ENCODE measurements around the gene PI4KB. TPM values are rescaled to one million over a fixed set of nuclear protein-coding genes. Genes with fewer than 3 reads are reported as not detected.

The PI4KB gene
- total RNA-seq, 1 experiment from 2014 or later: 52.7 TPM

GRCh38 chr1:151282883-151283725 lies 44.1 kb downstream of the PI4KB start:
- no peak for TF ChIP-seq CTCF (IDR thresholded peaks at IDR 0.05; ENCODE audit: insufficient read depth in 1 of 2, low read depth in 1 of 2, low read length in 1 of 2, severe bottlenecking in 1 of 2, unreplicated experiment in 1 of 2)
- intact Hi-C loops (cut with micrococcal nuclease; ENCODE audit: unreplicated experiment): loop anchor here (5.0 kb wide), 2 partner anchors 64 to 229 kb away; partner anchors contain the start of genes CGN and RFX5
- no peaks in the 10 kb centered on the region for H3K9me3 ChIP-seq
- no peak for DNase-seq
- Mint-ChIP-seq H3K9me3 (ENCODE audit: unreplicated experiment) (no peaks in the 10 kb centered on the region), H3K36me3 (ENCODE audit: insufficient read depth, unreplicated experiment) (peaks cover 46% of the 10 kb centered on the region), H3K4me1 (ENCODE audit: low read depth, unreplicated experiment) (peaks cover 6% of the 10 kb centered on the region), H3K27me3 (ENCODE audit: insufficient read depth, unreplicated experiment) (no peaks in the 10 kb centered on the region), H3K4me3 (ENCODE audit: unreplicated experiment) (peak overlapping the region; percentile 88), H3K27ac (ENCODE audit: unreplicated experiment) (peak overlapping the region; percentile 85)
- H3K27me3 ChIP-seq (replicated peaks; ENCODE audit: control insufficient read depth, insufficient read depth, low read length): no peaks in the 10 kb centered on the region
- H3K36me3 ChIP-seq (ENCODE audit: control insufficient read depth, insufficient read depth, low read length): peaks cover 4% of the 10 kb centered on the region
- 0 out of 2 replicates have a peak, but pooled peaks cover 4% of the 10 kb centered on the region for H3K4me1 ChIP-seq
- peak overlapping the region; percentile 74 for H3K4me3 ChIP-seq (ENCODE audit: low read depth, low read length)
- ChIA-PET CTCF (interaction anchor here (0.5 to 1.5 kb wide), 4 partner anchors 14 to 58 kb away, joined by 3 read pairs; partner anchors contain the start of gene PSMD4), POLR2A (interaction anchor here (0.5 kb wide), 1 partner anchor 93 kb away, joined by 3 read pairs; no protein-coding TSS in a partner anchor)
- no TSS peak for BruUV-seq (replicated peaks)

GRCh38 chr1:151281969-151282882 lies 45.0 kb downstream of the PI4KB start, which contains the start of gene ZNF687:
Gene ZNF687, plus strand, starts transcription at chr1:151282299. Its CDS starts 3,993 bp downstream, at chr1:151286292.
- no peaks in the 10 kb centered on the region for H3K9me3 Mint-ChIP-seq (ENCODE audit: unreplicated experiment)
- Histone ChIP-seq H3K36me3 (ENCODE audit: control insufficient read depth, insufficient read depth, low read length) (peaks cover 2% of the 10 kb centered on the region; the same call in 1 of the 2 replicates), H3K27me3 (replicated peaks; ENCODE audit: control insufficient read depth, insufficient read depth, low read length) (no peaks in the 10 kb centered on the region), H3K4me3 (ENCODE audit: low read depth, low read length) (peak within 1 kb of the TSS; percentile 74), H3K9me3 (no peaks in the 10 kb centered on the region), H3K4me1 (0 out of 2 replicates have a peak, but pooled peaks cover 4% of the 10 kb centered on the region)
- H3K27me3 Mint-ChIP-seq (ENCODE audit: insufficient read depth, unreplicated experiment): no peaks in the 10 kb centered on the region
- intact Hi-C loops (cut with micrococcal nuclease; ENCODE audit: unreplicated experiment): loop anchor here (1.0 to 5.0 kb wide), 5 partner anchors 28 to 230 kb away; partner anchors contain the start of genes CGN, PI4KB, PIP5K1A and PSMD4
- peaks cover 41% of the 10 kb centered on the region for H3K36me3 Mint-ChIP-seq (ENCODE audit: insufficient read depth, unreplicated experiment)
- H3K4me1 Mint-ChIP-seq (ENCODE audit: low read depth, unreplicated experiment): peaks cover 6% of the 10 kb centered on the region
- H3K4me3 Mint-ChIP-seq (ENCODE audit: unreplicated experiment): peak within 1 kb of the TSS; percentile 88
- peak within 1 kb of the TSS; percentile 97 for H3K27ac Mint-ChIP-seq (ENCODE audit: unreplicated experiment)
- BruUV-seq (replicated peaks): no TSS peak
- ChIA-PET CTCF (interaction anchor here (0.6 to 1.6 kb wide), 9 partner anchors 12 to 714 kb away, joined by 3 to 9 read pairs (median 4); partner anchors contain the start of genes PI4KB and PSMD4), POLR2A (interaction anchor here (0.5 to 1.8 kb wide), 12 partner anchors 28 to 306 kb away, joined by 3 to 19 read pairs (median 4); partner anchors contain the start of genes CGN, PI4KB, PSMD4 and TUFT1)
- peak; percentile 100 for DNase-seq
- TF ChIP-seq CTCF (IDR thresholded peaks at IDR 0.05; ENCODE audit: insufficient read depth in 1 of 2, low read depth in 1 of 2, low read length in 1 of 2, severe bottlenecking in 1 of 2, unreplicated experiment in 1 of 2): no peak

Measured in Caco-2 (cell line).